NCI-H460 (cell line): ENCODE measurements around the gene TIPARP. TPM values are rescaled to one million over a fixed set of nuclear protein-coding genes. Genes with fewer than 3 reads are reported as not detected.
"Not testable (repeated sequence)": the region's sequence is repeated elsewhere in the genome, so short reads cannot be mapped to it uniquely, and the experiment has no call there.

Experiments used
- DNase-seq: peaks from one replicate; pipeline ENCODE4 v3.0.0-alpha.2; 2016; ENCODE audit warnings: low read depth; ENCODE audit errors: extremely low read depth
- total RNA-seq: library from RNA; depleted of rRNA; stranded (reverse); fragments of >200 nt; shearing (Covaris generic); gene quantifications from 2 replicates; pipeline ENCODE4 v1.2.3, GENCODE V29; 2014; rRNA removed

The TIPARP gene
- total RNA-seq, 1 experiment from 2014 or later: 10.9 TPM

DNA sequence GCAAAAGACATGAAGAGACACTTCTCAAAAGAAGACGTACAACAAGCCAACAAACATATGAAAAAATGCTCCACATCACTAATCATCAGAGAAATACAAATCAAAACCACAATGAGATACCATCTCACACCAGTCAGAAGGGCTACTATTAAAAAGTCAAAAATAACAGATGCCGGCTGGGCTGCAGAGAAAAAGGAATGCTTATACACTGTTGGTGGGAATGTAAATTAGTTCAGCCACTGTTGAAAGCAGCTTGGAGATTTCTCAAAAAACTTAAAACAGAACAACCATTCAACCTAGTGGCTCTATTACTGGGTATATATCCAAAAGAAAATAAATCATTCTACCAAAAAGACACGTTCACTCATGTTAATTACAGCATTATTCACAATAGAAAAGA lies 60.3 kb downstream of the TIPARP start:
- DNase-seq: not testable (repeated sequence)

- no peak for DNase-seq
Measured at GRCh38 chr3:156735471-156735870, 61.1 kb downstream of the TIPARP start.

DNA sequence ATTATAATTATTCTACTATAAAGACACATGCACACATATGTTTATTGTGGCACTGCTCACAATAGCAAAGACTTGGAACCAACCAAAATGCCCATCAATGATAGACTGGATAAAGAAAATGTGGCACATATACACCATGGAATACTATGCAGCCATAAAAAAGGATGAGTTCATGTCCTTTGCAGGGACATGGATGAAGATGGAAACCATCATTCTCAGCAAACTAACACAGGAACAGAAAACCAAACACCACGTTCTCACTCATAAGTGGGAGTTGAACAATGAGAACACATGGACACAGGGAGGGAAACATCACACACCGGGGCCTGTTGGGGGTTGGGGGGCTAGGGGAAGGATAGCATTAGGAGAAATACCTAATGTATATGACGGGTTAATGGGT lies 62.7 kb downstream of the TIPARP start:
- DNase-seq: not testable (repeated sequence)

DNA sequence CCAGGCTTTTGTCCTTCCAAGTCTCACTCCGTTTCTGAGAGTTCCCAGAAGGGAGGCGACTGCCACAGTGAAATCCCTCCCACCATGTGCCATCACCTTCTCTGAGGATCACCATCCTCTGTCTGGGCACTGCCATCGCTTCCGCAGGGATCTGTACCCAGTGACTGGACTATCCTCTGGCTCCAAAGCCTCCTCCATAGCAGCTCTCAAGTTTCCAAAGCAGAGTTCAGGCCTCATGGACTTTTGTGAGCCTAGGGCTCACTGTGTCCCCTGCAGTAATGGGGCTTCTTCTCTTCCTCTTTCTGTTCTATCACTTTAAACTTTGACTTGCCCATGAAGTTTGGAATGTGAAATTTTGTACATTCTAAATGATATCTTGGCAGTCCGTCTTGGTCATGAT lies 63.9 kb downstream of the TIPARP start:
- DNase-seq: no peak

DNA sequence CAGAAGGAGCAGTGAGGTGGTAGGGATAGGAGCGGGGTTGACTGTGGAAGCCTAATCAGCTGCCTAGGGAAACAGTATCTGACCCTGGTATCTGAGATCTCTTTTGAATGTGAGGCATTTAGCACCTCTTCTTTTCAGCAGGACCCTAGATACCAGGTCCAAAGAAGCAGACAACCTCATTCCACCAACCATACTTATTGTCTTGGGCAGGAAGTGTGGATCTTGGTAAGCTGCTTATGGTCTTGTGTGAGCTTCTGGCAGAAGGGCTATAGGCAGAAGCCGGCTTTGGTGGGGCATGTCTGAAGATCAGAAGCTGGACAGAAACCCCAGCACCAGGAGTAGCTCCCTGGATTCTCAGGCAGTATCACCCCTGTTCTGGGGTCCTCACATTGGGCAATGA lies 65.6 kb downstream of the TIPARP start:
- DNase-seq: no peak

DNA sequence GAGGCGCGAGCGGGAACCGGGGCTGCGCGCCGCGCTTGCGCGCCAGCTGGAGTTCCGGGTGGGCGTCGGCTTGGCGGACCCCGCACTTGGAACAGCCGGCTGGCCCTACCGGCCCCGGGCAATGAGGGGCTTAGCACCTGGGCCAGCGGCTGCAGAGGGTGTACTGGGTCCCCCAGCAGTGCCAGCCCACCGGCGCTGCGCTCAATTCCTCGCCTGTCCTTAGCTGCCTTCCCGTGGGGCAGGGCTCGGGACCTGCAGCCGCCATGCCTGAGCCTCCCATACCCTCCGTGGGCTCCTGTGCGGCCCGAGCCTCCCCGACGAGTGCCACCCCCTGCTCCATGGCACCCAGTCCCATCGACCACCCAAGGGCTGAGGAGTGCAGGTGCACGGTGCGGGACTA lies 66.2 kb downstream of the TIPARP start:
- DNase-seq: not testable (repeated sequence)

- DNase-seq: no peak
Measured at GRCh38 chr3:156741935-156742334, 67.5 kb downstream of the TIPARP start.

DNA sequence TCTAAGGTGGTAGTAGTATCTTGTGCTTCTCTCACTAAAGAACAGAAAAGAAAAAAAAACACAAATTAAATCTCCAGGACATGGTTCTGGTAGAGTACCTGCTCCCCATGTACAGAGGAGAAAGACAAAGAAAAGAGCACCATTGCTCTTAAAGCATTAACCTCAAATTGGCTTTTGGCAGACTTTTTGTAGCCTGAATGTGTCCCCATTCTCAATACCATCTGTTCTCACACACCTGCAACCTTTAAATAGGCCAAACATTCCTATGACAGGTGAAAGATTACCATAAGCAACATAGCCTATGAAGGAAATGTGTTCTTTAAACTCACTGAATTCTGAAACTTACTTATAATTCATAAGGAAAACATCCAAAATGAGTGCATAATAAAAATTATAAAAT lies 68.0 kb downstream of the TIPARP start:
- DNase-seq: no peak

GRCh38 chr3:156743859-156744258 lies 69.5 kb downstream of the TIPARP start:
- DNase-seq: no peak

DNA sequence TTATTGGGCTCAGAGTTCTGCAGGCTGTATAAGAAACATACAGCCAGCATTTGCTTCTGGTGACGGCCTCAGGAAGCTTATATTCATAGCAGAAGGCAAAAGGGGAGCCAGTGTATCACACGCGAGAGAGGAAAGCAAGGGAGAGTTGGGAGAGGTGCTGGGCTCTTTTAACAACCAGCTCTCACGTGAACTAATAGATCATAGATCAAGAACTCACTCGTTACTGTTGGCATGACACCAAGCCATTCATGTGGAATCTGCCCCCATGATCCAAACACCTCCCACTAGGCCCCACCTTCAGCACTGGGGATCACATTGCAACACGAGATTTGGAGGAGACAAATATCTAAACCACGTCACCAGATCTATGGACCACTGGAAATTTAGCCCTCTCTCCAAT lies 70.2 kb downstream of the TIPARP start:
- no peak for DNase-seq

GRCh38 chr3:156745766-156746165 lies 71.4 kb downstream of the TIPARP start:
- no peak for DNase-seq

DNA sequence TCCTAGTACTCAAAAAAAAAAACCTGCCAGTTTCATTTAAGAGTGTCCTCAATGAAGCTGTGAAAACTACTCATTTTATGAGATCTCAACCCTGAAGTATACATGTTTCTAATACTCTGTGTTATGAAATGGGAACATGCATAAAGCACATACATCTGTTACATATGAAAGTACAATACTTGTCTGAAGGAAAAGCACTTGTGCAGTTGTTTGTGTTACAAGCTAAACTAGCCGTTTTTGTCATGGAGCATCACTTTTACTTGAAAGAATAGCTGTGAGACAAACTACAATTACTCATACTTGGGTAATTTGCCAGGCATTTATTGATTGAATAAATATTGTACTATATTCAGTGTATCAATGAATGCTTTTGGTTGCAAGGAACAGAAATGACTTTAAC lies 72.7 kb downstream of the TIPARP start:
- DNase-seq: no peak

DNA sequence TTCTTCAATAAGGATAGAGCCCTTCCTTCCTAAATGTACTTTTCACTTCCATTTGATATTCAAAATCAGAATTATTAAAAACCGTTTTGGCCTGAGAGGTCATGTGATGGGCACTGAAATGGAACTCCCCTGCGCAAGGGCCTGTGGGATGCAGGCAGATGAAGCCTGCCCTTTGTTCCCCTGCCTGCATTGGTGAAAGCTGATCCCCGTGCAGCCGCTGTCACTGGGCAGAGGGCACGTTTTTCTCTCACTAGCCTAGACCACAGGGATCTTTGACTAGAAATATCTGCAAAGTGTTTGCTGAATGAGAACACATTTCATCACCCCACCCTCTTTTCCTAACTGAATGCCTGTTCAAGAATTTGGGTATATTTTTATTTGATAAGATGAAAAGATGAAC lies 74.9 kb downstream of the TIPARP start:
- DNase-seq: no peak

DNA sequence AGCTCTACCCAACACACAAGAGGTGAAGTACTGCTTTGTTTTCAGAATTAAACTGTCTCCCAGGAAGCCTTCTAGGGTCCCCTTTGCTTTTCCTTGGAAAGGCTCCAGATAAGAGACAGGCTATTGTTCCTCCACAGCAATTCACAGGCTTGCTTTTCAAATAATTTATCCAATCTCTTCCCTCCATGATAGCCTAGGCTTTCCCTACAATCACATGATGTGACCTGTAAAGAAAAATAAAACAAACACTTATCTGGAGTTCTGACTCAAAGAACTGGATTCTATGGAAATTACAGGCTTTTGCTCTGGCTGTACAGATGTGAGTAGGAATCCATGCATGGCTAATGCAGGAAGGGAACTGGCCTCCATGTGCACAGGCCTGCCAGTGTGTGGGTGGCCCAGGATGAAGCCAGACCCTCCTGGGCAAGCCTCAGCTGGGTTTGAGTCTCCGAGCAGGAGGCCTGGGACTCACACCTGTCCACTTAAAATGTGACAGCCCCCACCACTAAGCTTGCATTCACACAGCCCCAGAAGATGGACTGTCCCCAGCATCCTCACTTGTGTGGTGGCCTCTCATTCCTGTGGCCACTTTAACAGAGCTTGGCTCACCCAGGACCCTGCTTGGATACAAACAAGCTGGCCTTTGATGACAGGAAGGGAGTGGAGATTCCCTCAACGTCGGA lies 75.9 kb downstream of the TIPARP start:
- no peak for DNase-seq

DNA sequence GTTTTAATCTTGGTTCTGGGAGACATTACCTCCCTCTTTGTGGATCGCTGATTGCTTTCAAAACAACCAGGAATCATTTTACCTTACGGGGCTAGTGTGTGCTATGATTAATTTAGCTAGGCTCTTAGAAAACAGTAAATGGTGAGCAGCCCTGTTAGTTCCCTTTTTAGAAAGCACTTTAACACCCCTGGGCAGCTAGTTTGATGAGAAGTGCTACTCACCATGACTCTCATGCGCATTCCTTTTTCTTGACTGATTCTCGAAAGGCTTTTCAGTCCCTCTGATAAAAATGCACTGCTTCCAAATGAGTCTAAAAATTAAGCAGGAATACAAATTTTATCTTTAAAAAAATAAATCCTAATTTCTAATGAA lies 76.5 kb downstream of the TIPARP start:
- no peak for DNase-seq

- DNase-seq: no peak
Measured at GRCh38 chr3:156751461-156752025, 77.2 kb downstream of the TIPARP start.

Other genes with a start within 250 kb of the TIPARP start
- gene SSR3, start 119.5 kb upstream of the TIPARP start, total RNA-seq: 233 and 276 TPM in 2 replicates
- 0.35 and 0.45 TPM in 2 replicates for gene LEKR1, start 151.8 kb downstream of the TIPARP start, total RNA-seq